Lung microvascular endothelial cell (primary cell): ENCODE results near the gene RNU6-8. TPM values are rescaled to one million over a fixed set of nuclear protein-coding genes. Genes with fewer than 3 reads are reported as not detected.

Source experiments
- DNase-seq, 2 donors: peaks; one replicate each; pipeline versions ENCODE4 v3.0.0 to v3.0.0-alpha.2; 2010; ENCODE audit warnings: low read depth in 2 of 2
- total RNA-seq: library from RNA; depleted of rRNA; stranded (reverse); fragments of >200 nt; gene quantifications from 2 replicates; pipeline ENCODE4 v1.2.1, GENCODE V29; 2014

The RNU6-8 gene
- total RNA-seq, 1 donor from 2014 or later, result not detected

- DNase-seq, result no peak
These were observed 2.5 kb upstream of the RNU6-8 start for GRCh38 chr14:32205554-32205953.

- peak; percentile 2 to 9 for DNase-seq
These were observed 874 bp upstream of the RNU6-8 start for GRCh38 chr14:32203928-32204357.

DNA sequence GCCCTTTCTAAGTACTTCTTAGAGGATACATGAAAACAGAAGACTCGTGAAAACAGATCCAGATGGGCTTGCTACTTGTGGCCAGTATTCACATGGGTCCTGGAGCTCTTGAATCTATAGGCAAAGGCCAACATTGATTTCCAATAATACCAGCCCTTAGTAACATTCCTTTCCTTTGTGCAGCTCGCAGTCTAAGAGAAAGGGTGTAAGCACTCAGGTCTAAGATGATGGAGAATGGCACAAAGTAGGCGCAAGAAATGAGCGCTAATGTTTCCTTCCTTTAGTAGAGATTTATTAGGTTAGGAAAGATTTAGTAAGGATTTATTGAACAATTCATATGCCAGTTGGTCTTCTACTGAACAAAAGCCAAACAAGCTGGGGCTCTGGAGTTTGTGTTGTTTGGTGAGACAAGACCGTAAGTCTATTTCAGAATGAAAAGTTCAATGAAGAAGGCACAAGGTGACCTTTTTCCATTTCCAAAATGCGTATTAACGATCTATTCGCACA, 525 bp downstream of the RNU6-8 start:
- peak; percentile 8 to 15 for DNase-seq

- DNase-seq, result peak; percentile 4 to 7
These were observed 1.1 kb downstream of the RNU6-8 start, which contains the start of gene RNU6-7 for GRCh38 chr14:32201816-32202490. Gene RNU6-7 (plus strand): TSS chr14:32202045.

- peak; percentile 60 to 62 for DNase-seq
These were observed 1.8 kb downstream of the RNU6-8 start for GRCh38 chr14:32201193-32201815.

GRCh38 chr14:32200368-32201192, 2.5 kb downstream of the RNU6-8 start:
- no peak for DNase-seq

GRCh38 chr14:32197919-32198318, 5.2 kb downstream of the RNU6-8 start:
- DNase-seq, result no peak

GRCh38 chr14:32195636-32196035, 7.4 kb downstream of the RNU6-8 start:
- no peak for DNase-seq

DNA sequence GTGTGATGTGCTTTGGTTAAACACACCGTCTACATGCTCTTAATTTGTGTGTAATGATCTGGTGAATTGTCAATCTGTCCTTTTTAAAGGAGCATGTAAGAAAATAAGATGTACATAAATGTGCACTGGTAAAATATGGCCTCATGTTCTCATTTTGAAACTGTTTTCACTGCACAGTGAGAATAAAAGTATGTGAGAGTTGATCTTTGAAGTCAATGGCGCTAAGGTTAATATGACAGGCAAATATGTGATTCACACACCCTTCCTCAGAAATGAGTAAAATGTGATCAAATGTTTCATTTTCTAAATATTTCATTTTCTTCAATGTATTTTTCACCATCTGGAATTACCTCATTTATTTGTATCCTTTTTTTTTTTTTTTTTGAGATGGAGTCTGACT, 9.5 kb downstream of the RNU6-8 start:
- DNase-seq, result no peak

GRCh38 chr14:32192712-32193373, 10.2 kb downstream of the RNU6-8 start:
- DNase-seq, result no peak

DNA sequence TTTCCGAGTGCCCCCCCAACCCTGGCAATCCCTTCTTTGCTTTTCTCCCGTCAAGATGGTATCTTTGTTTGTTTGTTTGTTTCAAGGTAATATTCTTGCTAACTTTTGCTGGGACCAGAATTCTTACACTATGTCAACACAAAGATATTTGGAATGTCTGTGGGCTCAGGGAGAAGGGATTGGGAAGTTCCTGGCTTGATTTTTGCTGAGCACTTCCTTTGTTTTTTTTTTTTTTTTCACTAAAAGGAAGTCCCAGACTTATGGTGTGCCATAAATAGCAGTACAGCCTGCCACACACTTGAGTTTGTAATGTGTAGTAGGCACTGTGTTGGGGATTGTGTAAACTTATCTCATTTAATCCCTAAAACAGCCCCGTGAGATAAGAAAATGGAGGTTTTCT, 12.4 kb downstream of the RNU6-8 start:
- DNase-seq, result peak in 1 of 2 donors; percentile 24

DNA sequence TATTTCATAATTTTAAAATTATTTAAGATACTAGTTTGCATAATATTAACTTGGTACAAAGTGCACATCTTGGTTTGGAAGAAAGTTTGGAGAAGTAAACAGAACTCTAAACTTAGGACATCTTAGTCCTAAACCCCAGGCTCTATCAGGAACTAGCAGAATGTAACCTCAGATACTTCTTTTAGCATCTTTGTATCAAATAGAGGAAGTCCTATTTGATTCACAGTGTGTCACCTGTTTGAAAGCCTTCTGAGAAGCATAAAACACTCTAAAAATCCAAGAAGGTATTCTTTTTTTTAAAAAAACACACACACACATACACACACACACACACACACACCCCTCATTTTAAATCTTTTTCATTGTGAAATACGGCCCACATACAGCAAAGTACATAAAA, 13.3 kb downstream of the RNU6-8 start:
- no peak for DNase-seq

DNA sequence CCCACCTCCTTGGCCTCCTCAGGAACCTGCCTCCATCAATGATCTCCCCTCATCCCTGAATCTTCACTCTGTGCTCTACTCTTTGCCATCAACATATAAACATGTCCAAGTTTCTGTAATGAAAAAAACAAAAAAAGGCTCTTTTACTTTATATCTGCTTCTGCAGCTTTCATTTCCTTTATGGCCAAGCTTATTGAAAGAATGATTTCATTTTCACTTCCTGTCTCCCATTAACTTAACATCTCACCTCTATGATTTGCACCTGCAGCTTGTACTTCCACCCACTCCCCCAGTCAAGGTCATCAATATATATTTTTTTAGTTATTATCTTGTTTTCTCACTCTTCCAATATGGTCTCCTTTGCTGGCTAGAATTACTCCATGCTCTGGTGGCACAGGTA, 16.8 kb downstream of the RNU6-8 start:
- DNase-seq, result no peak

GRCh38 chr14:32185097-32185496, 18.0 kb downstream of the RNU6-8 start:
- no peak for DNase-seq

DNA sequence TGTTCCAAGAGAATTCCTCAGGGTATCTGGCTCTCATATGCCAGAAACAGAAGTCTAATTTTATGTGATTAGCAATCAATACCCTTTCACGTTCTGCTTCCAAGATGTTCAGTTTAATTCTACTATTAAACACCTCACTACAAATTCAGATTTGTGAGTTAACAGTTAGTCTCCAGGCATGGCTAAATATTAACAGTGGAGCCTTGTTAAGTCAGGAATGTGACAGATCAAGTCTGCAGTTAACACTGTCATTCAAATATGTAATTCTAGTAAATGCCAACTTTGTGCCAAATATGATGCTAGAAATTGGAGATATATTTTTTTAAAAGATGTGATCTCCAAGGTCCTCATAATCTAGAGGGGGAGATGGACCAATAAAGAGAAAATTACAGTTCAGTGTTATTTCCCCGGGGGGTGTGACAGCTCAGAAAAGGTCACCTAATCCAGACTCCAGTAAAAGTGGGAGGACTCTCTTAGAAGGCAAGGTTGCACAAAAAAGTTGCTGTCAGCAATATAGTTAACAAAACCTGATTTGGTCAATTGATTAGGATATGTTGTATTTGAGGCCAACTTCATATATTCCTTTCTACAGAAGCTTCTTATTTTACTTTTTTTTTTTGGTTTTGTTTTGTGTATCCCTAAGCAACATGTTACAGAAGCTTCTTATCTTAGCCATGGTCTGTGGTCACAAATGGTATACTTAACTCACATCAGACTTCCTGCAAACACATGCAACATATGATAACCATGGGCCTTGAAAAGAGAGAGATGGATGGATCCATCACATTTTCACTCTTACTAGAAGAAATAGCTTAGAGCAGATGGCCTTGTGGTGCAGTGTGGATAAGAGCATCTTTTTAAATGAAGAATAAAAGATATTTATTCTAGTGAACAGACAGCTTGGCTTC, 19.7 kb downstream of the RNU6-8 start:
- no peak for DNase-seq

- no peak for DNase-seq
These were observed 31.6 kb downstream of the RNU6-8 start for GRCh38 chr14:32171469-32171868.

GRCh38 chr14:32169191-32169590, 33.9 kb downstream of the RNU6-8 start:
- no peak for DNase-seq

DNA sequence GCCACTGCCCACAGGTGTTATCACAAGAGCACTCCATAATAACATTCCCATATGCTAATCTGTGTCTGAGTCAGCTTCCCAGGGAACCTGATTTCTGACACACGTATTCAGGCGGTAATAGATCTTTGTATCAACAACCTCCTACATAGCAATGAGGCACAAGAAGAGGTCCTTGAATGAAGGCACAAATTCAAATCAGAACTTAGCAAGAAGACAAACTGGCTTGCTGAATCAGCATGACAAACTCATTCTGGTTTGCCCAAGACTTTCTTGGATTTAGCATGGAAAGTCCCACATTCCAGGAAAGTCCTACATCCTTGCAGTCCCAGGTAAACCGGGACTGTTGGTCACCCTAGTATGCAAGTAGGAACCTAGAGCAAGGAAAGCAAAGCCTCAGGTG, 35.2 kb downstream of the RNU6-8 start:
- DNase-seq, result no peak

DNA sequence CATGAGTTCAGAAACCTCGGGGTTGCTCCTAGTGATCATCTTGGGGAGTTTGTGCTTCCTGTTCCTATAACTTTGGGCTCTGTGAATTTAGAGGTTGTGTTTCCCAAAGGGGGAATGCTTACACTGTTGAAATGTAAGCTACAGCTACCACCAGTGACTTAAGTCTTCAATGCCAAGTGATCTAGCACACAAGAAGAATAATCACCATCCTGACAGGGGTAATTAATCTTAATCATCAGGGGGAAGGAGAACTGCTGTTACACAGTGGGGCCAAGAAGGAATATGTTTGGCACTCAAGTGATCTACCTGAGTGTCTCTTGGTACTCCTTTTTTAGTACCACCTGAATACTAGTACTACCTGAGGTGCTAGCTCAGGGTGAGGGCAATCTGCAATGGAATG, 36.1 kb downstream of the RNU6-8 start:
- no peak for DNase-seq

DNA sequence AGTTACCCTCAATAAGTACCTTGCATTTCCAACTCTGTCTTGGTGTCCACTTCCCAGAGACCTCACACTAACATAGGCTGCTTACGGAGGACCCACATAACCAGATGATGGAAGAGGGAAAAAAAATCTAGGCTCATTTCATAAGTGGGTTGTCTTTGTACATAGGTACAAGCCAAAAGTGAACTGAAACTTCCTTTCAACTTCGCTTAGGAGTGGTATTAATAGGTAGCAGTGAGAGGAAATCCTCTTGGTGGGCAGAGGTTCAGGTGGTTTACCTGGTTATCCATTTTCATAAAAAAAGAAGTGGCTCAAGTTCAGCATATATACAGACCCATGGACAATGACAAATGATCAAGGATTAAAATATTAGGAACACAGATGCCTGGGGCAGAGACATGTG, 37.0 kb downstream of the RNU6-8 start:
- no peak for DNase-seq
